Measurements from ENCODE around the gene SFT2D3.

- TF ChIP-seq CTCF (IDR thresholded peaks at IDR 0.05; ENCODE audit: poor library complexity, severe bottlenecking) = no peak
- no peak for TF ChIP-seq EZH2 (IDR thresholded peaks at IDR 0.05; ENCODE audit: borderline replicate concordance, insufficient read depth, low read length, poor library complexity, severe bottlenecking)
- TF ChIP-seq SMC3 (conservative IDR thresholded peaks at IDR 0.05; ENCODE audit: poor library complexity) = peak; percentile 7
- TF ChIP-seq EP300 (conservative IDR thresholded peaks at IDR 0.05; ENCODE audit: poor library complexity, severe bottlenecking) = no peak
- no peak for TF ChIP-seq MXI1 (conservative IDR thresholded peaks at IDR 0.05; ENCODE audit: poor library complexity, severe bottlenecking)
- TF ChIP-seq POLR2AphosphoS5 (IDR thresholded peaks at IDR 0.05) = peak; percentile 90
- TF ChIP-seq REST (IDR thresholded peaks at IDR 0.05; ENCODE audit: borderline replicate concordance) = peak; percentile 78
Measured at GRCh38 chr2:127701193-127701650, at the start of gene SFT2D3.
